Myocyte (in vitro differentiated cells): ENCODE measurements around the gene IFIT1. TPM values are rescaled to one million over a fixed set of nuclear protein-coding genes. Genes with fewer than 3 reads are reported as not detected.
"Not testable (repeated sequence)": the region's sequence is repeated elsewhere in the genome, so short reads cannot be mapped to it uniquely, and the experiment has no call there.

ENCODE experiments used
- DNase-seq: peaks from one replicate; pipeline ENCODE4 v3.0.0-alpha.2; 2012; ENCODE audit warnings: low read depth
- total RNA-seq: library from RNA; depleted of rRNA; stranded (reverse); fragments of >200 nt; gene quantifications from 2 replicates; pipeline ENCODE4 v1.2.3, GENCODE V29; 2014

Gene IFIT1
- total RNA-seq, 1 donor from 2014 or later = 49.0 TPM

DNA sequence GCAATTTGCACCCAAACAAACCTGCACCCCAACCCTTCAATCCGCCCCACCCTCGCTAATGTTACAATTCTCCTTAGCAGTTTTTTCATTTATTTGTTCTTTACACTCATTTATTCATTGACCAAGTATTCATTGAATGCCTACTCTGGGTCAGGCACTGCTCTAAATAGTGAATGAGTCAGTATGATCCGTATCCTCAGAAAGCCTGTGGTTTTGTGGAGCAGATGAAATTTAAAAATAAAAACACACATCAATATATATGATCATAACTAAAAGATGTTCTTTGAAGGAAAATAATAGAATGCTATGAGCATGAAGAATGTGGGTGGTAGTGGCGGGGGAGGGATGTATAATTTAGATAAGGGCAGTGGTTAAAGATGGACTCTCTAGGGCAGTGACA, 35.2 kb downstream of the IFIT1 start:
- peak; percentile 75 for DNase-seq

DNA sequence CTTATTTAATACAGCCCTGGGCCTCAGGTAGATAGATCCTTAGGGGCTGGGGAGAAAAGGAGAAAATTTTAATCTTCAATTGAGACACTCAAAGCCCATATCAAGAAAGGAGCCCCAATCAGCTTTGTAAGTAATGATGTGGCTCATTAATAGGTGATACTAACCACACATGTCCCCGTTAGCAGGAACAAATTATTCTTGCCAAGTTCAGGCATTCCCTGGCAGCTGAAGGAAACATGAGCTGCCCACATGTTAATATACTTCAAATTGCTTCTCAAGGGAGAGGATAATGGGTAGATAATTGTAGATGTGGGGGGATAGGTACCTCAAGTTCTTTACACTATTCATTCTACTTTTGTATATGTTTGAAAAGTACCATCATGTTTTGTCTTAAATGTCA, 36.5 kb downstream of the IFIT1 start:
- DNase-seq = peak; percentile 67

DNA sequence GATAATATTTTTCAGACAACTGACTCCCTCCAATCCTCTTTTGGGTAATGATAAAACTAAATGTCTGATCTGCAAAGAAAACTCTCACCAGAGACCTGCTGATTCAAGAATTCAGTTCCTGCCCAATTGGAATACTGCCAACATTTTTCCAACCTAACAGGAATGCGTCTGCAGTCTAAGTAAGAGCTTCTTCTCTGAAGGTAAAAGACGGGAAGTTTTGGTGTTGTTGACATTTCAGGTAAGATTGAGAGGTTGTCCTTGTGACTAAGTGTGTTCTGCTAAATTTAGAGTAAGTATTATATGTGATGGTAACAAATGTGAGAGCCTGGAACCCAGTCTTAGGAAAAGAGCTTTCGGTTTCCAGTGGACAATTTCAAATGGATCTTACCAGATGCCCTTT, 39.6 kb downstream of the IFIT1 start:
- DNase-seq = peak; percentile 49

DNA sequence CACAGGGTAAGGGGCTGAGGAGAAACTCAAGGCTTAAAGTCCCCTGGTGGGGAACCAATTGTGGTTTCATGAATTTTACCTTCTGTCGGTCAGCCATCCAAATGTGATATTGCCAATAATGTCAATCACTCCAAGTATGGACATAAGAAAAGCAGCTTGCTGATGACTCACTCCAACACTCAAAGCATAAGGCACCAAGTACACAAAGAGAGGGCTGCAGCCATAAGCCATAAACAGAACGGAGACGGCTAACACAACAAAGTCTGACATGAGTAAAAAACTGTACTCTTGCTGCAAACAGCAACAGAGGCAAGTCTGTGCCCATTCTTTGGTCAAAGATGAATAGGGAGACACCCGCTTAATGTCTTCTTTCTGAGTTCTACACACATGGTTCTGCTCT, 46.1 kb downstream of the IFIT1 start:
- DNase-seq = no peak

DNA sequence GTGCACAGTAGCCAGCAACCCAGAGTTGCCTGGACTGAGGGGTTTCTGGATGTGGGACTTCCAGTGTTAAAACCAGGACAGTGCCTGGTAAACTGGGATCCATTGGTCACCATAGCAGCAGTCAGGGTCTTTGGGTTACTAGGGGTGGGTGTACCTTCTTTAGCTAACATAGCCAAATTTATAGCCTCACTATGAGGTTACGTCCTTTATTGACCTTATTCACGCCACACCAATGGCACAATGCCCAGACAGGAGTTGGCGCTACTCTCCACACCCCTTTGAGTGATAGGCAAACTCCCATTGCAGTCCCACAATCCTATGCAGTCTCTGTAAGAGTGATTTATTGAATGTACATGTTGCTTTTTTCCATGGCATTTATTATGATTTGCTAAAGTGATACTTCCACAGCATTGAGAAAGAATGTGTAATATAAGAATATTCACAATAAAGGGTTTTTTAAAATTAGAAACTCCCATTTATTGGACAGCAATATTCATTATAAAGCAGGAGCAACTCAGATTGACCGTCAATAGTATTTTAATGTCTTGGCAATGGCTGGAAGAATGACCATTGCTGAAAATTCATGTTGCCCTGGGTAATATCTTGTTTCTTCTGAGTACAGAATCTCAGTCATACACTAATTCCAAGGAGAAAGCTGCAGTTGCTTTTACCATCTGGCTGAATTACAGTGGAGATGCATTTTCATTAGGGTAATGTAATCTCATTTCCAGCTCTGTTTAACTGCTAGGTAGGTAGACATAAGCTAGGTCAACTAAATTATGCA, 48.0 kb downstream of the IFIT1 start:
- no peak for DNase-seq

DNA sequence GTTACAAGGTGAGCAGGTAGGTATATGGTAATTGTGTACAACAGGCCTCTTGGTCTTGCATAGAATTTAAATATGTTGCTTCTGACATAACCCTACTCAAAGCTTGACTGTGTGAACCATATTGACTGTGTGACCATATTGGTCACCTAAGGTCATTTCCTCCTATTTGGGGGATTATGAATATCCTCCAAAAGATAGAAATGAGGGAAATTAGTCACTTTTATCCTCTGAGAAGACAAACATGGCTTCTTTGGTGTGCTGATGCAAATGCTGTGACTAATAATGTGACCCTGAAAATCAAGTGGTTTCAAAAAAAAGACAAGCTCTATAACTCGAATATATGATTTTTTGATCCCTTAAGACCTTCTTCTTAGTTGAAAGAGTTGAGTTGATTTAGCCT, 49.9 kb downstream of the IFIT1 start:
- DNase-seq = no peak

DNA sequence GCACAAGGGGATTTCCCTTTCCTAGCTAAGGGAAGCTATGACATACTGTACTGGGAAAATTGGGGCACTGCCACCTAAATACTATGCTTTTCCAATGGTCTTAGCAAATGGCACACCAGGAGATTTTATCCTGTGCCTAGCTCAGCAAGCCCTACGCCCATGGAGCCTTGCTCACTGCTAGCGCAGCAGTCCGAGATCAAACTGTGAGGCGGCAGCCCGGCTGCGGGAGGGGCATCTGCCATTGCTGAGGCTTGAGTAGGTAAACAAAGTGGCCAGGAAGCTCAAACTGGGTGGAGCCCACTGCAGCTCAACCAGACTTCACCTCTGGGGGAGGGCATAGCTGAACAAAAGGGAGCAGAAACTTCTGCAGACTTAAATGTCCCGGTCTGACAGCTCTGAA, 52.4 kb downstream of the IFIT1 start:
- DNase-seq = not testable (repeated sequence)

DNA sequence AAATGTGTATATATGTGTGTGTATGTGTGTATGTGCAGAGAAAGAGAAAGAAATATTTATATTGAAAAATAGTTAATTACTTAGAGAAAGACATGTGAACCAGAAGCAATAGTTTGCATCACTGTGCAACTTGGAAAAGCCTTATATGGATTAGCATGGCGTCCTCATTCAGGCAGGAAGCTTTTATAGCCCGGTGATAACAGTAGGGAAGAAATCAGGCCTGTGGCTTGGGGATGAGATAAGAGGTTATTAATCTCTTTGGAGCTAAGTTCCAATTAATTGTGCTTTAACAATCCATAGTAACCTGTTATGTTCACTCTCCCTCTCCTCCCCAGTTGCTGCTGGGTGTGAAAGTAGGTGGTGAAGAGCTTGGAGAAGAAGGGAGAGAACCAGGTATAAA, 58.5 kb downstream of the IFIT1 start:
- no peak for DNase-seq

DNA sequence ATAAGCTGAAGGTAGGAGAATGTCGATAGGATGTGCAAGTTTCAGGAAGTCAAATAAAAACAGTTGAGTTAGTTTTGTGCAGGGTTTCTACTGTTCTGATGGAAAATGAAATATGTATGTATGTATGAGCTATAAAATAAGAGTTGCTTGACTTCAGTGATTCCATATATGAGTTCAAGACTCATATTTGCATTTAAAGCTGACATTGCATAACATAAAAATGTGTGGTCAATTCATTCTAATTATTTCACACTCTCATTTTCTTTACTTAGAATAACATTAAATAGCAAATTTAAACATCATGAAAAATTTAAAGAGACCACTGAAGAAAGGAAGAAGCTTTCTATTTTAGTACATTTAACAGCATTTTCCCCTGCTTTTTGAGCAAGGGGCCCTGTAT, 59.8 kb downstream of the IFIT1 start:
- DNase-seq = no peak

DNA sequence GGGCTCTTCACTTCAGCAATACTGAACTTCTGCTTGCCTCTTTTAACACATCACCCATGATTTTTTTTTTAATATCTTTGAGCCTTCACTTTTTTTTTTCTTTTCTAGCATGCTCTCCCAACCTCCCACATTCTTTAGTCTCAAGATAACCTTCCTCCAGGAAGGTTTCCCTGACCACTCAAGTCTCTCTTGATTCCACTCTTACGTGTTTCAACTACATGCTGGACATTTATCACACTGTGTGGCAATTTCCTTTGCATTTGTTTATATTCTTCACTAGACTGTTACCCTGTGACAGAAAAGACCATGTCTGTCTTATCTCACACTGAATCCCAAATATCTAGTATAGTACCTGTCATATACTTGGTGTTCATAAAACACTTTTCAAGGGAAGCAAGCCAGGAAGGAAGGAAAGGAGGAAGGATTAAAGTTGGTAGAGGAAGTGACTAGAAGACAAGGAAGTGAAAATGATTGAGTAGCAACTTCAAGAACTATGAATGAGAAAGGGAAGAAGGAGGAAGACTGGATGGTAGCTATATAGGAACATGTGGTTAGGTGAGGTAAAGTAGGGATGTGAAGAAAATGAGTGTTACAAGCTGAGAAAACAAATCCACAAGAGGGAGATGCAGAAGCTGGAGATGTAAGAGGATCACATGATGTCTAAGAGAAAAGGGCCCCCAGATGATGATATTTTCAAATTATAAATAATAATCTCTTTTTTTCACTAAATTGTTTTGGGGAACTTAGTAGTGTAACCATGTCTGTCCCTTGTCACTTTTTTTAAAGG, 62.3 kb downstream of the IFIT1 start:
- DNase-seq = no peak

Other genes with a start within 250 kb of the IFIT1 start
- 0.36 and 1.0 TPM in 2 replicates for gene CH25H, start 185.3 kb upstream of the IFIT1 start, total RNA-seq
- gene LIPA, start 140.8 kb upstream of the IFIT1 start, total RNA-seq = 36.3 and 45.4 TPM in 2 replicates
- 4.5 and 7.1 TPM in 2 replicates for gene IFIT2, start 90.6 kb upstream of the IFIT1 start, total RNA-seq
- gene IFIT3, start 64.6 kb upstream of the IFIT1 start, total RNA-seq = 12.3 and 21.8 TPM in 2 replicates
- gene IFIT1B, start 14.6 kb upstream of the IFIT1 start, total RNA-seq = not detected in 2 replicates
- gene IFIT5, start 21.9 kb downstream of the IFIT1 start, total RNA-seq = 19.5 and 21.6 TPM in 2 replicates
- 0.16 and 0.24 TPM in 2 replicates for gene SLC16A12, start 143.0 kb downstream of the IFIT1 start, total RNA-seq